Activated naive CD4-positive, alpha-beta T cell treated with anti-CD3 and anti-CD28 coated beads for 36 hours (primary cell): ENCODE results near the gene REXO4. TPM values are rescaled to one million over a fixed set of nuclear protein-coding genes. Genes with fewer than 3 reads are reported as not detected.
"Not testable (repeated sequence)": the region's sequence is repeated elsewhere in the genome, so short reads cannot be mapped to it uniquely, and the experiment has no call there.

Source experiments
- CTCF ChIA-PET: fragments of 350-600 bp; sonication (Branson Sonifier 250); formaldehyde crosslinking; loops from one replicate; lab custom pipeline; 2021; ENCODE audit warnings: antibody characterized with exemption; lab: Charles Lee
- DNase-seq: peaks from one replicate; pipeline ENCODE4 v3.0.0-alpha.2; 2020
- H3K27ac Mint-ChIP-seq: one replicate; pipeline ENCODE4 v1.8.0; 2021; ENCODE audit warnings: mild to moderate bottlenecking, mixed read lengths
- H3K27me3 Mint-ChIP-seq: one replicate; pipeline ENCODE4 v1.8.0; 2021; ENCODE audit warnings: low read depth, mixed read lengths
- H3K36me3 Mint-ChIP-seq: one replicate; pipeline ENCODE4 v1.8.0; 2021; ENCODE audit warnings: low read depth, mixed read lengths
- H3K4me1 Mint-ChIP-seq: one replicate; pipeline ENCODE4 v1.8.0; 2021; ENCODE audit warnings: low read depth, mixed read lengths
- H3K4me3 Mint-ChIP-seq: one replicate; pipeline ENCODE4 v1.8.0; 2021; ENCODE audit warnings: mild to moderate bottlenecking, moderate library complexity, mixed read lengths
- H3K9me3 Mint-ChIP-seq: one replicate; pipeline ENCODE4 v1.8.0; 2021; ENCODE audit warnings: mixed read lengths
- intact Hi-C: fragments of 100-400 bp; cut with micrococcal nuclease; formaldehyde crosslinking; loops from one replicate; pipeline ENCODE4 v1.15.1; 2023
- total RNA-seq, 2 experiments: library from RNA; stranded (reverse); gene quantifications; one replicate each; pipeline ENCODE4 v1.2.3, GENCODE V29; 2021

REXO4 gene
- total RNA-seq, 2 experiments from 2014 or later: 22.5 to 27.0 TPM

- Mint-ChIP-seq H3K4me3 (no peak overlapping the region), H3K27me3 (no peaks in the 10 kb centered on the region), H3K36me3 (peaks cover 7% of the 10 kb centered on the region), H3K9me3 (no peaks in the 10 kb centered on the region), H3K4me1 (peaks cover 4% of the 10 kb centered on the region), H3K27ac (no peak overlapping the region)
- intact Hi-C loops: no loop called here
- DNase-seq: no peak
- CTCF ChIA-PET: no interaction called here
Observed at GRCh38 chr9:133379153-133380086, 38.4 kb downstream of the REXO4 start.

- Mint-ChIP-seq H3K4me3 (no peak overlapping the region), H3K4me1 (peaks cover 9% of the 10 kb centered on the region), H3K27me3 (no peaks in the 10 kb centered on the region), H3K36me3 (peaks cover 13% of the 10 kb centered on the region), H3K27ac (no peak overlapping the region), H3K9me3 (no peaks in the 10 kb centered on the region)
- CTCF ChIA-PET: interaction anchor here (0.9 to 1.6 kb wide), 2 partner anchors 35 to 37 kb away, joined by 3 to 4 read pairs; no protein-coding TSS in a partner anchor
- intact Hi-C loops: no loop called here
- DNase-seq: no peak
Observed at GRCh38 chr9:133378408-133378962, 39.3 kb downstream of the REXO4 start.

- no peaks in the 10 kb centered on the region for H3K27me3 Mint-ChIP-seq
- intact Hi-C loops: no loop called here
- H3K9me3 Mint-ChIP-seq: no peaks in the 10 kb centered on the region
- peaks cover 16% of the 10 kb centered on the region for H3K4me1 Mint-ChIP-seq
- H3K36me3 Mint-ChIP-seq: peaks cover 20% of the 10 kb centered on the region
- no peak for DNase-seq
- H3K4me3 Mint-ChIP-seq: no peak overlapping the region
- CTCF ChIA-PET: interaction anchor here (0.6 to 1.6 kb wide), 3 partner anchors 36 to 360 kb away, joined by 3 to 4 read pairs (median 3); no protein-coding TSS in a partner anchor
- H3K27ac Mint-ChIP-seq: no peak overlapping the region
Observed at GRCh38 chr9:133377721-133378216, 40.0 kb downstream of the REXO4 start.

- DNase-seq, H3K27me3 Mint-ChIP-seq, intact Hi-C loops, H3K9me3 Mint-ChIP-seq, H3K27ac Mint-ChIP-seq: not testable (repeated sequence)
- Mint-ChIP-seq H3K4me1 (peaks cover 21% of the 10 kb centered on the region), H3K4me3 (peak overlapping the region; percentile 56), H3K36me3 (peaks cover 25% of the 10 kb centered on the region)
- CTCF ChIA-PET: interaction anchor here (0.9 to 1.6 kb wide), 3 partner anchors 9 to 36 kb away, joined by 3 to 4 read pairs (median 3); no protein-coding TSS in a partner anchor
Observed at GRCh38 chr9:133377280-133377679, 40.5 kb downstream of the REXO4 start.

- Mint-ChIP-seq H3K4me1 (peaks cover 33% of the 10 kb centered on the region), H3K27me3 (no peaks in the 10 kb centered on the region), H3K27ac (peak within 1 kb of the TSS; percentile 97), H3K4me3 (peak within 1 kb of the TSS; percentile 98), H3K9me3 (no peaks in the 10 kb centered on the region), H3K36me3 (peaks cover 38% of the 10 kb centered on the region)
- CTCF ChIA-PET: interaction anchor here (0.7 to 1.0 kb wide), 4 partner anchors 8 to 46 kb away, joined by 3 to 4 read pairs (median 3); partner anchors contain the start of gene SURF1
- intact Hi-C loops: loop anchor here (1.0 kb wide), 1 partner anchor 40 kb away; the partner anchor contains the start of gene SURF6
- peak; percentile 96 for DNase-seq
Observed at GRCh38 chr9:133375724-133376654, 41.8 kb downstream of the REXO4 start, which contains the start of the genes STKLD1 and SURF4. TSS of gene STKLD1 (plus strand) at chr9:133376366. CDS start at chr9:133376474, 108 bp downstream. TSS of gene SURF4 (minus strand) at chr9:133376060. CDS start at chr9:133375969, 91 bp downstream.

- intact Hi-C loops: no loop called here
- peaks cover 45% of the 10 kb centered on the region for H3K36me3 Mint-ChIP-seq
- DNase-seq: peak; percentile 39
- H3K4me1 Mint-ChIP-seq: peaks cover 40% of the 10 kb centered on the region
- peak overlapping the region; percentile 98 for H3K4me3 Mint-ChIP-seq
- H3K27me3 Mint-ChIP-seq: no peaks in the 10 kb centered on the region
- CTCF ChIA-PET: interaction anchor here (0.9 to 1.0 kb wide), 2 partner anchors 20 to 45 kb away, joined by 3 to 4 read pairs; no protein-coding TSS in a partner anchor
- H3K9me3 Mint-ChIP-seq: no peaks in the 10 kb centered on the region
- peak overlapping the region; percentile 97 for H3K27ac Mint-ChIP-seq
Observed at GRCh38 chr9:133375116-133375723, 42.6 kb downstream of the REXO4 start.

- peak; percentile 62 for DNase-seq
- H3K27me3 Mint-ChIP-seq: no peaks in the 10 kb centered on the region
- peaks cover 46% of the 10 kb centered on the region for H3K4me1 Mint-ChIP-seq
- H3K9me3 Mint-ChIP-seq: no peaks in the 10 kb centered on the region
- intact Hi-C loops: loop anchor here (5.0 kb wide), 3 partner anchors 242 to 1022 kb away; partner anchors contain the start of genes BRD3 and SETX
- peak overlapping the region; percentile 98 for H3K4me3 Mint-ChIP-seq
- H3K36me3 Mint-ChIP-seq: peaks cover 51% of the 10 kb centered on the region
- peak overlapping the region; percentile 97 for H3K27ac Mint-ChIP-seq
- CTCF ChIA-PET: interaction anchor here (0.6 to 4.7 kb wide), 4 partner anchors 17 to 405 kb away, joined by 3 to 48 read pairs (median 4); partner anchors contain the start of genes SURF1 and SURF2
Observed at GRCh38 chr9:133374612-133375115, 43.1 kb downstream of the REXO4 start.

- CTCF ChIA-PET: interaction anchor here (0.9 to 4.7 kb wide), 4 partner anchors 15 to 115 kb away, joined by 3 to 48 read pairs (median 10); partner anchors contain the start of genes SURF1 and SURF2
- Mint-ChIP-seq H3K4me1 (peaks cover 64% of the 10 kb centered on the region), H3K27me3 (no peaks in the 10 kb centered on the region), H3K9me3 (no peaks in the 10 kb centered on the region), H3K36me3 (peaks cover 65% of the 10 kb centered on the region), H3K4me3 (peak overlapping the region; percentile 75), H3K27ac (peak overlapping the region; percentile 97)
- DNase-seq: no peak
- intact Hi-C loops: loop anchor here (5.0 kb wide), 3 partner anchors 240 to 1020 kb away; partner anchors contain the start of genes BRD3 and SETX
Observed at GRCh38 chr9:133372144-133372543, 45.7 kb downstream of the REXO4 start.

GRCh38 chr9:133371261-133371711 lies 46.5 kb downstream of the REXO4 start:
- Mint-ChIP-seq H3K4me3 (peak overlapping the region; percentile 75), H3K36me3 (peaks cover 72% of the 10 kb centered on the region), H3K9me3 (no peaks in the 10 kb centered on the region), H3K4me1 (peaks cover 64% of the 10 kb centered on the region), H3K27ac (peak overlapping the region; percentile 97), H3K27me3 (no peaks in the 10 kb centered on the region)
- peak; percentile 94 for DNase-seq
- intact Hi-C loops: loop anchor here (1.0 to 5.0 kb wide), 7 partner anchors 15 to 1019 kb away; partner anchors contain the start of genes BRD3, MED22, REXO4 and RPL7A
- CTCF ChIA-PET: interaction anchor here (0.7 to 4.7 kb wide), 9 partner anchors 11 to 340 kb away, joined by 3 to 48 read pairs (median 4); partner anchors contain the start of genes GTF3C5, MED22, RPL7A and SURF1

- Mint-ChIP-seq H3K4me3 (peak overlapping the region; percentile 75), H3K27me3 (no peaks in the 10 kb centered on the region), H3K9me3 (no peaks in the 10 kb centered on the region), H3K36me3 (peaks cover 78% of the 10 kb centered on the region), H3K27ac (peak overlapping the region; percentile 97), H3K4me1 (peaks cover 67% of the 10 kb centered on the region)
- peak; percentile 82 for DNase-seq
- intact Hi-C loops: loop anchor here (1.0 to 5.0 kb wide), 7 partner anchors 14 to 1018 kb away; partner anchors contain the start of genes BRD3, MED22, REXO4 and RPL7A
- CTCF ChIA-PET: interaction anchor here (0.7 to 4.7 kb wide), 8 partner anchors 10 to 340 kb away, joined by 3 to 48 read pairs (median 4); partner anchors contain the start of genes GTF3C5, MED22, RPL7A and SURF1
Observed at GRCh38 chr9:133370685-133371084, 47.1 kb downstream of the REXO4 start.
